Measurements from ENCODE around the gene UNC13A.

DNA sequence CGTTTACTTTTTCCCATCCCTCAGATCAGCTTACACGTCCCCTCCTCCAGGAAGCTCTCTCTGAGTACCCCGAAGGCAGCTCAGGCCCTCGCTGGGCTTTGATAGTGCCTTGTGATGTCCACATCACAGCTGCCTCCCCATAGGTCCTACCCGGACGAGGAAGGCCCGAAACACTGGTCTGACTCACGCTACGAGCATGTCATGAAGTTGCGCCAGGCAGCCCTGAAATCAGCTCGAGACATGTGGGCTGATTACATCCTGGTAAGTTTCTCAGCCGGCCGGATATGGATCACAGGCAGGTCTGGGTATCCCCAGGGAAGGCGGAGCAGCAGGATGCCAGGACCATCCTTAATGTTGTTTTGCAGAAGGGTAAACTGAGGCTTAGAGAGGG lies 128.0 kb downstream of the UNC13A start:
- TF ChIP-seq, protein P1, sequence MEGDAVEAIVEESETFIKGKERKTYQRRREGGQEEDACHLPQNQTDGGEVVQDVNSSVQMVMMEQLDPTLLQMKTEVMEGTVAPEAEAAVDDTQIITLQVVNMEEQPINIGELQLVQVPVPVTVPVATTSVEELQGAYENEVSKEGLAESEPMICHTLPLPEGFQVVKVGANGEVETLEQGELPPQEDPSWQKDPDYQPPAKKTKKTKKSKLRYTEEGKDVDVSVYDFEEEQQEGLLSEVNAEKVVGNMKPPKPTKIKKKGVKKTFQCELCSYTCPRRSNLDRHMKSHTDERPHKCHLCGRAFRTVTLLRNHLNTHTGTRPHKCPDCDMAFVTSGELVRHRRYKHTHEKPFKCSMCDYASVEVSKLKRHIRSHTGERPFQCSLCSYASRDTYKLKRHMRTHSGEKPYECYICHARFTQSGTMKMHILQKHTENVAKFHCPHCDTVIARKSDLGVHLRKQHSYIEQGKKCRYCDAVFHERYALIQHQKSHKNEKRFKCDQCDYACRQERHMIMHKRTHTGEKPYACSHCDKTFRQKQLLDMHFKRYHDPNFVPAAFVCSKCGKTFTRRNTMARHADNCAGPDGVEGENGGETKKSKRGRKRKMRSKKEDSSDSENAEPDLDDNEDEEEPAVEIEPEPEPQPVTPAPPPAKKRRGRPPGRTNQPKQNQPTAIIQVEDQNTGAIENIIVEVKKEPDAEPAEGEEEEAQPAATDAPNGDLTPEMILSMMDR (IDR thresholded peaks at IDR 0.05) = no peak
- no peak for TF ChIP-seq POLR2A (IDR thresholded peaks at IDR 0.05)
- no peak for TF ChIP-seq EP300 (IDR thresholded peaks at IDR 0.05)
- TF ChIP-seq POLR2AphosphoS5 (IDR thresholded peaks at IDR 0.05) = no peak

All from suprapubic skin (tissue), 4 donors.